HG02571 (cell line): ENCODE results near the gene KCNC2.
"Not testable (repeated sequence)": the region's sequence is repeated elsewhere in the genome, so short reads cannot be mapped to it uniquely, and the experiment has no call there.

Experiments used
- ATAC-seq: cut with Tn5 transposase; IDR thresholded peaks from one replicate; pipeline ENCODE4 v1.9.1; 2021; ENCODE audit warnings: mild to moderate bottlenecking, moderate library complexity; ENCODE audit not compliant: unreplicated experiment

The KCNC2 gene

DNA sequence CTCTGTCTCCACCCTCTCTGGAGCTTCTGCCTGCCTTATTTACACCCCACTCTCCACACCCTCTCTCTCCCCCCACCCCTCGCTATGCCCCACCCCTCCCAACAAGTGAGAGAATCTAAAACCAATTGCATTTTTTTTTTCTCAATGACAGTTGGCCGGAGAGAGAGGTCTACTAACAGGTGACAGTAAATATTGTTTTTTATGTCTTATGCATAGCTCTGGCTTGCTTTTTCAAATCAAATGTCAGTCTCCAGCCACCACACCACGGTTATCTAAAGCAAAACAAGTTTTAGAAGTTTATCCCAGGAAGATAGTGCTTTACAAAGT lies at the start of gene KCNC2:
TSS of gene KCNC2 (minus strand) at position 28 of the 327 bp plus-strand sequence.
- no peak for ATAC-seq

DNA sequence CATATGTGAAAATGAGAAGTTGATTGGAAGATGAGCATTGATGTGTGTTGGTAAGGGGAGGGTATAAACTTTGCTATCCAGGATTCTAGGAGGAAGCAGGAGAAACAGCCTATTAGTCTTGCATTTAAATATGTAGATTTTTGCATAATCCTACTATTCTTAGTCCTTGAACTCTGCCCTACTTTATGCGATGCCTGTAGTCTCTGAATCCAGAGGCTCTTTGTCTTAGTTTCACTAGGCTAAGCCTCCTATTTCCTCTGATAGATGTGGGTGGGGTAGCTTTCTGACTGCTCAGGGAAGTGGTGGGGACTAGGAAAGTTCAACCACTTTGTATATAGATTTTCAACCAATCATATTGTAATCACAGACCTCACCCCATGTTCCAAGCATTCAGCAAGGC lies 49.5 kb upstream of the KCNC2 start:
- no peak for ATAC-seq

DNA sequence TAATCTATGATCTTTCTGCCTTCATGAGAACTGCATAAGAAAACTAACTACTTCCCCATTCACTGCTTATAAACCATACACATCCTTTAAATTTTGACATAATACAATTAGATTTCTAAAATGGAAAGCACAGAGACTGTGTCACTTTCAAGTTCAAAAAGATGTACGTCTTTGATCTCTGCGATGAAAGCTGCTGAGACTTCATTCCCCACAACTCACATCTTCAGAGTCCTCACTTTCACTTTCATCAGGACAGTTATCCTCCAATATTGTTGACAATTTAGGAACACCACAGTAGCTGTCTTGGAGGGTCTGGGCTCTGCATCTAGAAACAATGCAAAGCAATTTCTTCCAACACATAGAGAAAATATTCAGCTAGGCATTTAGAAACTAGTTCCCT lies 47.9 kb upstream of the KCNC2 start:
- no peak for ATAC-seq

DNA sequence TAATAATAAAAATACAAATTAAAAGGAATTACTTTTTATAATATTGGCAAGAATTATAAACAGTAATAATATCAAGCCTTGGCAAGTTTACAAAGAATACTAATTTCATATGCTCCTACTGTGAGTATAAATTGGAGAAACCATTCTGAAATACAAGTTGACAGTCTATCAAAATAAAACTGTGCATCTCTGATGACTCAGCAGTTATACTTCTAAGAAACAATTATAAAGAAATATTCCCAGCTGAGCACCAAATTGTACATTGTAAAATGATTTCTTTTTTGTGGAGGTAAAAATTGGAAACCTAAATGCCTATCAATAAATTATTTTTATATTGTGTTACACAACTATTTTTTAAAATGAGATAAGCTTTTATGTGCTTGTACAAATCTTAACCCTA lies 35.5 kb upstream of the KCNC2 start:
- ATAC-seq, result no peak

DNA sequence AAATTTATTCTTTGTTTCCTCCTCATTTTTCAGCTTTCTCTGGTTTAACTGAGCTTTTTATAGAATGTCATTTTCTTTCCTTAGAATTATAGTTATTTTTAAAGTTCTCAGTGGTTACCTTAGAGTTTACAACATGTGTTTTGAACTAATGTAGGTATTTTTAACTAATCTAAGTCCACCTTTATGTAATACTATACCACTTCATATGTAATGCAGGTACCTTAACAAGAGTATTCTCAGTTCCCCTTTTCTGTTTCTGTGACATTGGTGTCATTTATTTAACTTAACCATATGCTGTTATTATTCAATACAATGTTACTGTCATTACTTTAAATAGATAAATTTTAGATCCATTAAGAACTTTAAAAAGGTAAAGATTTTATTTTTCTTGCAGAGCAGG lies 30.3 kb upstream of the KCNC2 start:
- ATAC-seq, result no peak

DNA sequence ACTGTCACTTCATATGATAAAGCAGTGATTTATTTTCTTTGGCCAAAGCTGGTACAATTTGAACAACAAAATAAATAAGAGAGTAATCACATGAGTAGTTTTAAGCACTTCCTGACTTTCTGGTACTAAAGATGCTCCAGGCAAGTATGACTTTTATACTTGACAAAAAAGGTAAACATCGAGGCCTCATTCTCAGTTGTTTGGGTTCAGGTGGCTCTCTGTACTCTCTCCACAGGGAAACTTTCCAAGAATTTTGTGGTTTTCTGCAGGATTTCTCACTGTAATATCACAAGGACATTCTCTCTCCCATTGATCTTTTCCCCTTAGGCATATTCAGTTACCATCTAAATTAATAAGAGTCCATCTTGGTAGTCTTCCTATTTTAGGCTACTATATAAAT lies 26.6 kb upstream of the KCNC2 start:
- ATAC-seq, result no peak

DNA sequence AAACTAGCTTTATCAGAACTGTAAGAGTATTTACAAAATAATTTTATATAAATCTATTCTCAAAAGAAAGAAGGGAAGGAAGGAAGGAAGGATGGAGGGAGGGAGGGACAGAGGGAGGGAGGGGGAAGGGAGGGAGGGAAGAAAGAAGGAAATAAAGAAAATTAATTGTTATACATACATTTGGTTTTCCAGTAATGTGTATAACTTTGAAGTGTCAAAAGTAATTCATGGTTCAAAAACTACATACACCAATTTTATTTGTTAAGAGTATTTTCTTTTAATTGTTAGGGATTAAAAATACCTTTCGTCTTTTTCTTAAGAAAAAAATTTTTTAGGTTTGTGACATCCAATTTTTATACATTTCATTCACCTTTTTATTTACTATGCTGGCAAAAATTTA lies 17.5 kb upstream of the KCNC2 start:
- ATAC-seq, result no peak

DNA sequence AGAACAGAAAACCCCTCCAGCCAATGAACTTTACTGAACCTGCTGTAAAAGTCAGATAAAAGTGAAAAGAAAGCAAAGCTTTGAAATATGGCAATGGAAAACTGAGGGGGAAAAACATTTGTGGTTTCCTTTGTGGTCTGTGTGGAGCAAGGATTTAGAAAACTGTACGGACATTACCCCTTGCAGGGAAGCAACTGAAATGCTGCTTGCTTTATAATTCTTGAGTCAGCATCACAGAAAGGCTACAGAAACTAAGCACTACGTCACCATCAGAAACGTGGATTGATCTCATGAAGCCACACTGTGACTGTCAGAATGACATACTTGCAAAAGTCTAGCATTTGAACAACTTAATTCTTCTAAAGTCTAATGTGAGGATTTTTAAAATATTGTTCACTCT lies 2.4 kb upstream of the KCNC2 start:
- ATAC-seq, result no peak

DNA sequence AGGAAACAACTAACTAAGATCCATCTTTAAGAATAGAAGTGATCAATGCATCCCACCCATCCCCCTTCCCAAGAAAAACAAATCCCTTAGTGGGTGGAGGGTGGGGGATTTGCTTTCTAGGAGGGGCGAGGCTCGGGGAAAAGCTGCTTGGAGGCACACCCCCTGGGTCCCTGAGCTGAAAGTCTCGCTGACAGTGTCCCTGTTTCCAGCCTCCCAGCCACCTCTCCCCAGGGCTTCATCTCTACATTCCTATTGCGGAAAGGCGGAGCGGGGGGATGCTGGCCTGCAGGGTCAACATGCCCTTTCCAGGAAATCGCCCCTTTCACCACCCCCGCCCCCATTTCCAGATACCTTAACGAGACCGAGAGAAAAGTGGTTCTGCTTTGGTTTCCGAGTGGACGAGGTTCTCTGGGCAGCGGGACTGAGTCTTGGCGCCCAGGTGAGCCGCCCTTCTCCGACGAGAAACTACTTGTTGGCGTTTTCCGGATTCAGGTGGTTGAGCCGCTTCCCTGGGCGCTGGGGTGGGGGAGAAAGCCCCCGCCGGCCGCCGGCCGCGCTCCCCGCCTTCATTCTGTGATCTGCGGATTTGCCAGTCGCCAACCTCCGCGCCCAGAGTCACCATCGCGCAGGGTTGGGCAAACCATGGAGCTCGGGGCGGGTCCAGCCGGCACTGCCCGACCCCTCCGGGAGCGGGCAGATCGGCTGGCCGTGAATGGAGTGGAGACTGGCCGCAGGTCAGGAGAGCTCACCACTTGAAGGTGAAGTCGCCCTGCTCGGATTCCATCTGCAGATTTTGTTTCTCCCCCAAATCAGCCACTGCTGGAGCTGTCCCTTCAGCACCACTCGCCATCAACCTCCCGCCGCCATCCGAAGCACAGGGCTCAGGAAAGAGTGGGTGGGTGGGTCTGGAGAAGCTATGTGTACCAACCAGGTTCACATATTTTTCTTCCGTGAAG lies 505 bp downstream of the KCNC2 start:
- no peak for ATAC-seq

DNA sequence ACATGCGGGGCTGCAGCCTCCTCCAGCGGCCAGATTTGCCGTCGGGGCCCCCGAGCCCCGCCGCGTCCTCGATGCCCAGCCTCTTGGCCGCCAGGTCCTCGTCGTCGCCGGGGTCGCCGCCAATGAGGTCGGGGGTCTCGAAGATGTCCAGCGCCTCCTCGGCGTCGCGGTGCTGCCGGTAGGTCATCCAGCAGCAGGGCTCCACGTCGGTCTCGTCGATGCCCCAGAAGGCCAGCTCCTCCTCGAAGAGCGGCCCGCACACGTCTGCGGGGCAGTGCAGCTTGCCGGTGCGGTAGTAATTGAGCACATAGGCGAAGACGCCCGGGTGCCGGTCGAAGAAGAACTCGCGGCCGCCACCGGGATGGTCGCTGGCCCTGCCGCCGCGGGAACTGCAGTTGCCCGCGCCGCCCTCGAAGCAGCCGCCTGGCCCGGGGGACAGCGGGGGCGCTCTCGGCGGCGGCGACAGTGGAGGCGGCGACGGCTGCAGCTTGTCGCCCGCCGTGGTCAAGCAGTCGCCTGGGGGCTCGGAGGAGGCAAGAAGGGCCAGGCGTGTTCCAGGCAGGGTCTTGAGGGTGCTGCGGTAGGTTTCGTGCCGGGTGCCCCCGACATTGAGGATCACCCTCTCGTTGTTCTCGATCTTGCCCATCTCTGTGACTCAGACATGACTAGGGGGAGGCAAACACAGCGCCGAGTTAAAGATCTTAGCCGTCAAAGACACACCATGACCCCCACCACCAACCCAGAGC lies 2.1 kb downstream of the KCNC2 start:
- ATAC-seq, result no peak

DNA sequence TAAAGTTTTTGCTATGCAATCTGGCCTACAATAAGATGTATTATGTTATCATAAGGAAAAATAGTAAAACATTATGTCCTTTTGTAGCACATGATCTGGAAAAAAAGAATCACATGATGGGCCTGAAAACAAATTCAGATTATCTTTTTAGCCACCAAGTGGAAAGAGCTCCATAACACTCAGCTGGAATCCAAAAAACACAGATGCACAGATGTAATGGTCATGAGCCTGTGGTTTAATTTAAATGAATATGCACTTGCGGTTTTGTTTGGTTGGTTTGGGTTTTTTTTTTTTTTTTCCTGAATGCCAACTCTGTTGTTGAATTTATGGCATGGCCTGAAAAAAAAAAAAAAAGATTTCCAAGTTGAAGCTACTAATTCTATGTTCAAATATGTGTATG lies 4.1 kb downstream of the KCNC2 start:
- ATAC-seq, result no peak

DNA sequence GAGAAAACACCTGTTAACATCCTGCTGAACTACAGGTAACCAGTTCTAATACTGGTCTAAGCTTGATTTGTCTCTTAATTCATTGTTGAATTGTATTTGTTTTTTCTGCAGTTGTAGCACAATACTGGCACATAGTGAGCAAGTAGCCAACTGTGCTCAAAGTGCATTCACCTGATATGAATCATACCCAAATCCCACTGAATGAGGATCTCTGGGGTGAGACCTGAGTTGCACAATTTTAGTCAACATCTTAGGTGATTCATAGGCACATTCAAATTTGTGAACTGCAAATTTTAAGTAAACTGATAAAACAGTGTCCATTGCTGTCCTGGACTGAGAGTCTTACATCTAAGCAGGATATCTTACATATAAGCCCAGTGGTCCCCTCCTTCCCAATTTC lies 12.8 kb downstream of the KCNC2 start:
- ATAC-seq, result no peak

DNA sequence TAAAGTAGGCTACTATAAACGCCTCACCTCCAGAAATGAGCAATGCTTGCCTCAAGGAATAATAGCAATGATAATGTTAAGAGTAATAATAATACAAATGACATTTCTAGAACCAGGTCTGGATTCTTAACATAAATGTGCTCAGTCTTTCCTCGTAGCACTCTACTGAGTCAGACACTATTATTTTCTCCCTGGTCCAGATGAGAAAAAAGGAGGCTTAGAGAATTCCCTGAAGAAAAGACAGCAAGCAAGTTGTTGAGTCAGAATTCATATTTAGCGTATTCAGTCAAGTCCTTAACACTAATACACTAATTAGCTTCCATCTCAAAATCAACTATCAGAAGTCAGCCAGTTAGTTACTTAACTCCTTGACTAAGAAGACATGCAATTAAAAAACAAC lies 13.2 kb downstream of the KCNC2 start:
- ATAC-seq, result no peak

DNA sequence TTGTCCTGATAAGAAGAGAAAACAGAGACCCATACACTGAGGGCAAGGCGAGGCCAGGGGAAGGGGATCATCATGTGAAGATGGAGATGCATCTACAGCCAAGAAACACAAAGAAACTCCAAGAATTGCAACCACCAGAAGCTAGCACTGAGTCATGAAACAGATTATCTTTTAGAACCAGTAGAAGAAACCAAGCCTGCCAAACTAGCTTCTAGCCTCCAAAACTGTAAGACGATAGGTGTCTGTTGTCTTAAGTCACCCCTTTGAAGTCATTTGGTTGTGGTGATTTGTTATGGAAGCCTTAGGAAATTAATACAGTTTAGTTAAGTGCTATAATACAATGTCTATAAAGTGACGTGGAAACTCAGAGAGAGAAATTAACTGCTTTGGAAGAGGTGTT lies 15.4 kb downstream of the KCNC2 start:
- no peak for ATAC-seq

DNA sequence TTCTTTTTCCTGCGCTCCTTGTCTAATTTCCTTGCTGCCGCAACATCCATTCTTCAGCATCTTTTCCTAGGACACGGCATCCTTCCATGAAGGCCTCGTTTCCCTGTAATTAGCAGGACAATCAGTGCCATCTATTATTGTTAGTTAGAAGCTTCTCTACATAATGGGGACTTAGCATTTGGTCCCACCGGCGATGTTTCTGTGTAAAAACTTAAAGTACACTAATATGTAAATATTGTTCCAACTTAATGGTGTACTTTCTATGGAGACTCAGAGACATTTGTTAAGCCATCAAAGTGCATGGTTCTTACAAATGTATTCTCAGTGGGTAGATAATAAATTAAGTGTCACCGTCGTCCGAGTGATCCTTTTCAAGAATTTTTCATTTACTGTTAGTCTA lies 17.4 kb downstream of the KCNC2 start:
- no peak for ATAC-seq

DNA sequence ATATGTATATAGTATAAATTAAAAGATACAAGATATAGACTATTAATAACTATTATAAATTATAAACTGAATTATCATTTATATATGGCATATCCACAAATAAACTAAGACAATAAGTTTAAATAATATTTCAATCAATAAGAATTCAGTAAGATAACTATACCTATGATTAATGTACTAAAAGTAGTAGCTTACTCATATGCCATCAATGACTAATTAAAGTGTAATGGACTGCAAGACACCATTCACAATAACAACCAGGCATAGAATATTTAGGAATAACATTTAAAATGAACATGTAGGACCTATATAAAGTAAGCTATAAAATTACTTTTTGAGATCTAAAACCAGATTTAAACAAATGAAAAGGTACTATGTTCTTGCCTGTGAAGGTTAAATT lies 18.8 kb downstream of the KCNC2 start:
- ATAC-seq, result no peak

DNA sequence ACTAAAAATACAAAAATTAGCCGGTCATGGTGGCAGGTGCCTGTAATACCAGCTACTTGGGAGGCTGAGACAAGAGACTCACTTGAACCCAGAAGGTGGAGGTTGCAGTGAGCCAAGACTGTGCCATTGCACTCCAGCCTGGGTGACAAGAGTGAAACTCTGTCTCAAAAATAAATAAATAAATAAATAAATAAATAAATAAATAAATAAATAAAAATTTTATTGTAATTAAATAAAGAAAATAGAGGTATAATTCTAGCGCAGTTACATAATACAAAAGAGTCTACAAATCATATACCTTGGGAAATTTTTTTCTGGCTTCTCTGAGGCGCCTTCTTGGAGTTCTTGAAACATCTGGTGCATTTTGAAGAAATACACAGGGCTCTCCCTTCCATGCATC lies 23.8 kb downstream of the KCNC2 start:
- ATAC-seq, result not testable (repeated sequence)

DNA sequence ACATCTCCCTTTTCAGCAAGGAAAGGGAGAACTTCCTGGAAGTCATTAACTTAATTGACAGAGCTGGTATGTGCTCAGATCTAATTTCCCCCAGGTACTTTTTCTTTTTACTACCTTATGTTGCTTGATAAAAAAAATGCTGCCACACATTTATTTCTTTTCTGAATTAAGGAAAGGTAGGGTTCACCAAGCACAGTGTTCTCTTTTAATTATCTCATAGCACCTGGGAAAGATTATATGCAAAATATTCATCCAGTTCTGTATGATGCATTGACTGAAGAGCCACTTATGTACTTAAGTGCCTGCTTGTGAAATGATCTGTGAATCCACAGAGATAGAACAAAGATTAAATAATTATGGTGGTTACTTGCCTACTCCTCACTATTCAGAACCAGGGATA lies 25.1 kb downstream of the KCNC2 start:
- ATAC-seq, result no peak

DNA sequence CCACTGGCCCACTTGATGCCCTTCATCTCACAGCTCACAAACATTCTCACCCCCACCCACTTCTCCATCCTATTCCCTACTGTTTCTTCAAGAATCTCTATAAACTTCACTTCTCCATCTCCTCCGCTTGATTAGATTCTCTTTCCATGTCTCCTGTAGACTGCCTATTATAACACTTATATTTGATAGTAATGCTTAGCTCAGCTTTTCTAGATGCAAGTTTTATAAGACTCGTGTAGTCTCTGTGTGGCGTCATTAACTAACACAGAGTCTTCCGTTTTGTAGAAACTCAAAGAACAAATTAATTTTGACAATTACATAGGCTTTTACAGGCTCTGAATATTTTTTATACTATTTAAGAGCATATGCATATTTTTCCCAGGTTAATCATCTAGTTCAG lies 25.7 kb downstream of the KCNC2 start:
- no peak for ATAC-seq

DNA sequence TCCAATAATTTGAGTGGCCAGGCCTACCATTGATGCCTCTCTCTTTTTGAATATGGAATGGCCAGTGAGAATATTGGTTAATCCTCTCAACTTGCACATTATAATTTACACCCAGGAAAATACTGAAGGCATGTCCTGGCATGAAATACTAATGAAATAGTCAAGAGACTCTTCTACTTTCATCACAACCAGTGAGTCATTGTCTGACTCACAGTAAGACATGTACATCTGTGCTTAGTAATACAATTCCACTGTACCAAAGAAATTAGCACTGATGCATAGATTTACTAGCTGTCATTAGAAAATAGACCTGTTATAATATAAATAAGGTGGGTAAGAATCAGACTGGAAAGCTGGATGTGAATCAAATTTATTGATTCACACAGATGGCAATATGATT lies 31.6 kb downstream of the KCNC2 start:
- ATAC-seq, result no peak

DNA sequence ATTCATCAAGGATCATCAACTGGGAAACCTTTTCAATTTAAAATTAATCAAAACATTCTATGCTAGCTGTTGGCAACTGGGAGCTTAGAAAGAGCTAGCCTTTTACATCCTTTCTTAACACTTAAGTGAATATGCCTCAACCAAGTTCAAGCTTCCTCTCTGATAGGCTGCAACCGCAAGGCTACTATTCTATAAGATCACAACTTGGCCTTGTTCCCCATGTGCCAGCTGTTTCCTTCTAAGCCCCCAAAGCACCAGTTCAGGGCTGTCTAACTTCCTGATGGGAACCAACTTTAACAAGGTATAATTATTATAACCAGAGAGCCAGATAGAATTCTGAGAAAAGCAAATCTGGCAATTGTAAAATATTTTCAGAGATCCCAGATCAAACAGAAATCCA lies 37.0 kb downstream of the KCNC2 start:
- no peak for ATAC-seq

DNA sequence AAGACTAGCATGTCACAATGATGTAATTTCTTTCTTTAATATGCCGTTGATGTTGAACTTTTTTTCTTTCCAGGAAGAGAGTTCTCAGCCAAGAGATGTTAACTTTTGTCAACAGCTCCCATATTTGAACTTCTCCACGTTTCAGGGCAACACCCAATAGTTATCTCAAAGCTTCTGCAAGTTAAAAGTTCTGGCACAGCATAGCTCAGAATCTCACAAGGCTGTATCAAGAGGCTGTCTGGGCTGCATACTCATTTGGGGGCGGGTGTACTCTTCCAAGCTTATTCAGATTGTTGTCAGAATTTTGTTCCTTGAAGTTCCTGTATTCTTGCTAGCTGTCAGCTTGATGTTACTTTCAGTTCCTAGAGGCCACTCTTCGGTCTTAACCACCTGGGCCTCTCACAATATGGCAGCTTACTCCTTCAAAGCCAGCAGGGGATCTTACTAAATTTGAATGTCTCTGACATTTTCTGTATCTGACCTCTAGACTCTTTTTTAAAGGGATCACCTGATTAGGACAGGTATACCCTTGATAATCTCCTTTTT lies 38.9 kb downstream of the KCNC2 start:
- ATAC-seq, result no peak
